IgD-negative memory B cell (primary cell): ENCODE results near the gene MEF2D. TPM values are rescaled to one million over a fixed set of nuclear protein-coding genes. Genes with fewer than 3 reads are reported as not detected.
A peak's percentile ranks its signal among the peaks of the same experiment; 100 is the strongest.

Experiments
- H3K27ac Mint-ChIP-seq, 3 donors: one replicate each; pipeline ENCODE4 v1.8.0; 2020 to 2022; ENCODE audit warnings: mild to moderate bottlenecking in 3 of 3, mixed read lengths in 3 of 3, moderate library complexity in 1 of 3
- H3K27me3 Mint-ChIP-seq: one replicate; pipeline ENCODE4 v1.8.0; 2021; ENCODE audit warnings: mixed read lengths
- H3K36me3 Mint-ChIP-seq: one replicate; pipeline ENCODE4 v1.8.0; 2020; ENCODE audit warnings: mild to moderate bottlenecking, mixed read lengths
- H3K4me1 Mint-ChIP-seq, 3 donors: one replicate each; pipeline ENCODE4 v1.8.0; 2020 to 2022; ENCODE audit warnings: mixed read lengths in 3 of 3, mild to moderate bottlenecking in 1 of 3
- H3K4me3 Mint-ChIP-seq, 4 donors: one replicate each; pipeline ENCODE4 v1.8.0; 2020 to 2022; ENCODE audit warnings: mild to moderate bottlenecking in 4 of 4, mixed read lengths in 4 of 4, moderate library complexity in 3 of 4
- H3K9me3 Mint-ChIP-seq, 3 donors: one replicate each; pipeline ENCODE4 v1.8.0; 2020 to 2021; ENCODE audit warnings: mixed read lengths in 3 of 3, mild to moderate bottlenecking in 1 of 3
- polyA plus RNA-seq: library from polyadenylated mRNA; unstranded; fragments of 300-500 nt; fragmentation: Illumina TruSeq; gene quantifications from one replicate; pipeline ENCODE4 v1.2.3, GENCODE V29; 2021

The MEF2D gene
- polyA plus RNA-seq, 1 donor from 2014 or later = 16.2 TPM

DNA sequence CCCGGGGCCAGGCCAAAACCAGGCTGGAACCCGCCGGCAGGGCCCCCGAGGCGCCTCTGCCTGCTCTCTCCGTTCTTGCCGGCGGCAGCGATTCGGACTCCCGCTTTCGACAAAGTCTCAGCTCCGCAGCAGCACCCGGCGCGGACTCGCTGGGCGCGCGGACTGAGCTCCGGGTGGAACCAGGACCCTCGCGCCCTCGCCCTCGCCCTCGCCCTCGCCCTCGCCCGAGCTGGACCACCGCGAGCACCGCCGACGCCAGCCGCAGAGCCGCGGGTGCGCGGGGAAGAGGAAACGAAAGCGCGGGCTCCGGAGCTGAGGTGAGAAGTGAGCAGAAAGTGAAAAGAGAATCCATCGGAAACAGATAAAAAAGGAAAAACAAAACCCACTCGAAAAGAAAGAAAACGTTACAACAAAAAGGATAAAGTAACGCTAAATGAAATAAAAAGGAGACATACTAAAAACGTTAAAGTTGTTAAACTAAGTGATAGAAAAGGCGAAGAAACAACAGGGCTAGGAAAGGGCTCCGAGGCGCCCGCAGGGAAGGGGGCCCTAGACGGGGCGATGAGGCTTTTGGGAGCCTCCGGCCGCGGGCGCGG, 64.9 kb downstream of the MEF2D start:
- Mint-ChIP-seq H3K27me3 (peaks cover 78% of the 10 kb centered on the region), H3K36me3 (no peaks in the 10 kb centered on the region), H3K4me3 (peak overlapping the region; percentile 78 to 95 (median 82)), H3K4me1 (peaks cover 9 to 21% (median 15%) of the 10 kb centered on the region in 3 donors), H3K27ac (peak overlapping the region in 1 of 3 donors; percentile 61), H3K9me3 (peaks cover 0 to 2% (median 0%) of the 10 kb centered on the region in 3 donors)

DNA sequence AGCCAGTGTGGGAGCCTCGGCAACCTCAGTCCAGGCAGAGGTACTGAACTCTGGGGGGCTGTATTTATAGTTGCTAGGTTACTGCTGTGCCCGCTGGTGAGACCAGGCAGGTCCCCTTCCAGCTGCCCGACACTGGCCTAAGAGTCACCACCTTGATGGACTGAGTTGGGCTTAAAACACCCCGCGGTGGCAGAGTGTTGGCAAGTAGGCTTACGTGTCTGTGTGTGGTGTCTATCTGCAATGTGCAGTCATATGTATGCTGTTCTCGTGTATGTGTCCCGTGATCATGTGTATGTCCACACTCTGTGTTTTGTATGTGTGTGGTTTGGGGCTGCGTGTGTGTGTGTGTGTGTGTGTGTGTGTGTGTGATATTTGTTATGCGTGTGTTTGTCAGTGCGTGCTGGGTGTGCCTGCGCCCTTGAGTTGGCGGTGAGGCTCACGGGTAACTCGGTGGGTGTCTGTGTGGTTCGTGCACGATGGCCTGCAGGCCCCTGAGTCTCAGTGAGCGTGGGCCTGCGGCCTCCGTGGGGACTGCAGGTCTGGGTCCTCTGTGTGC, 65.5 kb downstream of the MEF2D start:
- Mint-ChIP-seq H3K36me3 (no peaks in the 10 kb centered on the region), H3K9me3 (peaks cover 0 to 2% (median 0%) of the 10 kb centered on the region in 3 donors), H3K4me3 (peak overlapping the region; percentile 30 to 86 (median 70)), H3K27ac (peak overlapping the region in 1 of 3 donors; percentile 33), H3K4me1 (peaks cover 9 to 21% (median 15%) of the 10 kb centered on the region in 3 donors), H3K27me3 (peaks cover 75% of the 10 kb centered on the region)

DNA sequence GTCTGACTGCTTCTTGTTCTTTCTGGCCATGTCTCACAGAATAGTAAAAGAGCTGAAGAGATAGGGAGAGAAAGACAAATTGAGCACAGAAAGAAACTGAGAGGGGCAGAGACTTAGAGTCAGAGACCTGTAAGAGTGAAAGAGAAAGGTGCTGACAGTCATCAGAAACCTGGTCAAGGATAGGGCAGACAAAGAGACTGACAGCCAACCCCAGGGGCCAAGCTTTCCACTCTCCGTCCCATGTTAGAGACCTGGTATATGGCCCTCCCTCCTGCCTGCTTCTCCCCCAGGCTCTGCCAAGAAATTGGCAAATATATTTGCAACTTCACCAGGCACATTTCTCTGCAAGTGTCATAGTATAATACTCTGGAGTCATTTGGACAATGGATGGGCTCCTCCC, 67.0 kb downstream of the MEF2D start:
- H3K4me3 Mint-ChIP-seq = peak overlapping the region in 1 of 4 donors; percentile 1
- H3K27me3 Mint-ChIP-seq = peaks cover 76% of the 10 kb centered on the region

DNA sequence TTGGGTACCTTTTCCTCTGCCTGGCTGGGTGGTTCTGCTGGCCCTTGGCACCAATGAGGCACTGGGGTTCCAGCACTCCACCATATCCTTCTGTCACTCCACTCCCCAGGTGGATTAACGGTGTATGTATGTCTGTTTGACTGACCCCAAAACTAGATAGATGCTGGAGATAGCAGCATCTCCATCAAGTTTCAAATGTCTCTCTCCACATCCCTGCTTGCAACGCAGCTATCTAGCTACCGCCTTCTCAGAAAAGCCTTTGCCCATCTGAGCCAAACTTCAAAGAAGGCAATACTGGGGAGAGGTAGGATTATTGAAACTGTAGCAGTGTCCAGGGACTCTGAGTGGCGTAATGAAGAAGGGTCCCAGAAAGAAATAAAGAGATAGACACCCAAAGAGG, 67.5 kb downstream of the MEF2D start:
- Mint-ChIP-seq H3K4me1 (peaks cover 9 to 16% (median 13%) of the 10 kb centered on the region in 3 donors), H3K27me3 (peaks cover 76% of the 10 kb centered on the region), H3K27ac (peak overlapping the region in 1 of 3 donors; percentile 5), H3K36me3 (no peaks in the 10 kb centered on the region), H3K9me3 (no peaks in the 10 kb centered on the region), H3K4me3 (peak overlapping the region in 1 of 4 donors; percentile 1)

More for the DNA sequence above, 67.0 kb downstream of the MEF2D start:
- H3K27ac Mint-ChIP-seq = peak overlapping the region; percentile 1 to 5 (median 2)
- no peaks in the 10 kb centered on the region for H3K36me3 Mint-ChIP-seq
- peaks cover 9 to 19% (median 14%) of the 10 kb centered on the region in 3 donors for H3K4me1 Mint-ChIP-seq
- peaks cover 0 to 2% (median 0%) of the 10 kb centered on the region in 3 donors for H3K9me3 Mint-ChIP-seq

DNA sequence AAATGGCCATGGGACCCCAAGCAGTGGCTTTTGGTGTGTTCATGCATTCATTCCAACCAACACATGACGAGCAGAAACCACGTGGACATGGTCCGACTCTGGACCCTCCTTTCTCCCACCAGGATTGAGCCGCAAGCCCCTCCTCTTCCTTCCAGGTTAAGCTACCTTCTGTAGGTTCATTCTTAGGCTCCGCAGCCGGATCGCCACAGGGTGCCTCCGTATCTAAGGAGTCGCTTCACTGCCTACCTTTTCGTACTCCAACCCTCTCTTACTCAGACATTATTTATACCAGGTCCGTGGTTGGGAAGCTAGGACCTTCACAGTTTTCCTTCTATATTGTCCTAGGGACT, 67.9 kb downstream of the MEF2D start:
- peaks cover 9 to 13% (median 11%) of the 10 kb centered on the region in 3 donors for H3K4me1 Mint-ChIP-seq
- H3K36me3 Mint-ChIP-seq = no peaks in the 10 kb centered on the region
- peak overlapping the region in 1 of 3 donors; percentile 39 for H3K27ac Mint-ChIP-seq
- H3K9me3 Mint-ChIP-seq = no peaks in the 10 kb centered on the region
- H3K4me3 Mint-ChIP-seq = no peak overlapping the region
- peaks cover 80% of the 10 kb centered on the region for H3K27me3 Mint-ChIP-seq

DNA sequence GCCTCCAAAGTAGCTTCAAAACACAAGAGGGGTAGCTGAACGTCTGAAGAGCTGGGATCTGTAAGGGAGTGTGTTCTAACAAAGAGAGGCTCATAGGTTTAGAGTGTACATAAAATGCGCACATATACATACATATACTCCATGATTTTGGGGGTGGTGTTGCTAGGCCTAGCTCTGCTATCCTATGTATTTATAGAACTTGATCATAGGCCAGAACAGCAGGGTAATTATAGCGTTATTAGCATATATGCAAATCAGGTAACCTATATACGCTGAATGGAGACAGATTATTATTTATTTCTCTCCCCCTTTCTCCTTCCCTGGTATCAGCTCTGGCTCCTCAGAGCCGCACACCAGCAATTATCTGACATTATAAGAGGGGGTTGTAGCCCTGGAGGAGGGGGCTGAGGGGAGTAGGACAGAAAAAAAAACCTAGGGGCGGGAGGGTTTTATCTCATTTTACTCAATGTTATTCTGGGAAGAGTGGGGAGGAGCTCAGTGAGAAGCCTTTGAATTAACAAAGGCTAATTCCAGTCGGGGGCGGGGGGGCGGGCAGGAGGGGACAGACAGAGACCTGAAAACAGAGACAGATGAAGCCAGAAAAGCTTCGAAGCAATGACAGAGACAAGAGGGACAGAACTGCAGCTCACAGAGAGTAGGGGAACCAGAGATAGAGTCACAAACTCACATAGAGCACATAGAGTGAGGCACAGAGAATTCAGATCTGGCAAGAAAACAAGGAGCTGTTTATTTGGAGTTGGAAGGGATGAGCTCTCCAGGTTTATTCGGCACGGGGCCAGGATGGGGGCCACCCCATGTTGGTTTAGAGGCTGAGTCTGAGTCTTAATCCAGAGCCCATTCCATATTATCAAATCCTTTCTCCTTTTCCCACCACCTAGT, 68.6 kb downstream of the MEF2D start:
- no peaks in the 10 kb centered on the region for H3K36me3 Mint-ChIP-seq
- H3K4me3 Mint-ChIP-seq = no peak overlapping the region
- H3K4me1 Mint-ChIP-seq = peaks cover 7 to 10% (median 9%) of the 10 kb centered on the region in 3 donors
- peaks cover 79% of the 10 kb centered on the region for H3K27me3 Mint-ChIP-seq
- no peaks in the 10 kb centered on the region for H3K9me3 Mint-ChIP-seq
- H3K27ac Mint-ChIP-seq = no peak overlapping the region

DNA sequence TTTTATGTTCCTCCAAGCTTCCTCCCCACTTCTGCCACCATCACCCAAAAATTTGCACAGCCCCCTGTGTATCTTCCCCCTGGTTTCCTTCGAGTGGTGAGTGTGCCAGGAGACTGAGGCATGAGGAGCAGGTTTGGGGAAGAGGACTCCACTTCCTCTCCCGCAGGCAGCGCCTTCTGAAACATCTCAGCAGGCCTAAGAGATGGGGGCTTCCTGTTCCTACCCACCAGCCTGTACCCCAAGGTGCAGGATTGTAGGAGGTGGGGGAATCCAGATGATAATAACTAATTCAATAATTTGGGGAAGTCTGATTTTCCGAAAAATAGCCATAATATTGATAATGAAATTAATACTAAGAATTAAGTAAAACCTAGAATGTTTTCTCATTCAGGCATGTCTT, 69.2 kb downstream of the MEF2D start:
- Mint-ChIP-seq H3K9me3 (no peaks in the 10 kb centered on the region), H3K4me1 (peaks cover 5 to 9% (median 8%) of the 10 kb centered on the region in 3 donors), H3K27me3 (peaks cover 75% of the 10 kb centered on the region), H3K27ac (no peak overlapping the region), H3K36me3 (no peaks in the 10 kb centered on the region), H3K4me3 (no peak overlapping the region)

DNA sequence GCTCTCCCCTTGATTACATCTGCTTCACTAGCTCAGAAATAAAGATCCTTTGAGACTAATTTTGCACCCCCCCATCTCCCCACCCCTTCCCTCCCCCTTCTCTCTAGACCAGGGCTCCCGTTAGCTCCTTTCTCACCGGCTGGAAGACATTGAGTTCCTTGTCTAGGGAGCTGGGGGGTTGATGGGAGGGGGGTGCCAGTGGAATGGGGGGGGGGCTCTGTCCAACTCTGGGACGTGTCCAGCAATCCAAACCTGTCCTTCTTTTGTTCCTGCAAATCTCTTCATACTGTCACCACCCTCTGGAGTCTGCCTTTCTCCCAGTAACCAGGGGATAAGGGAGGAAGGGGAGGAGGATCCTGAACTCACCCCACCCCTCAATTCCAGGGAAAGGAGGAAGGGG, 69.7 kb downstream of the MEF2D start:
- Mint-ChIP-seq H3K4me1 (peaks cover 5 to 8% (median 8%) of the 10 kb centered on the region in 3 donors), H3K9me3 (no peaks in the 10 kb centered on the region), H3K27me3 (peaks cover 78% of the 10 kb centered on the region), H3K36me3 (no peaks in the 10 kb centered on the region), H3K27ac (no peak overlapping the region), H3K4me3 (no peak overlapping the region)

DNA sequence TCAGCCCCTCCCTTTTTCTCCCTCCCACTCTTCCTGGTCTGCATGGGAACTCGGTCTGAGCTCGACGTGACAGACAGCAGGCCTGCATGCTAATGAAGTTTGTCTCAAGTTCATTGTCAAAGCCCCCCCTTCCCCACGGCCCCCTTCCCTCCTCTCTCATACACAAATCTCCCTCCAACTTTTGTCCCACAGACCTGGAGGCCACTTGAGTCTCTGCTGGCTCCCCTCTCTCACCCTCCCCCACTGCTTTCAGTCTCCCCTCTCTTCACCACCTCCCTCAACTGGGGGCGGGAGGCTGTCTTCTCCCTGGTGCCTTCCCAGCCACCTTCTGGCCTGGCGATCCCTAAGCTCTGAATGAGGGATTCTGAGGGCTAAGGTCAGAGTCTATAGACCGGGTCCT, 70.3 kb downstream of the MEF2D start:
- H3K4me3 Mint-ChIP-seq = no peak overlapping the region

DNA sequence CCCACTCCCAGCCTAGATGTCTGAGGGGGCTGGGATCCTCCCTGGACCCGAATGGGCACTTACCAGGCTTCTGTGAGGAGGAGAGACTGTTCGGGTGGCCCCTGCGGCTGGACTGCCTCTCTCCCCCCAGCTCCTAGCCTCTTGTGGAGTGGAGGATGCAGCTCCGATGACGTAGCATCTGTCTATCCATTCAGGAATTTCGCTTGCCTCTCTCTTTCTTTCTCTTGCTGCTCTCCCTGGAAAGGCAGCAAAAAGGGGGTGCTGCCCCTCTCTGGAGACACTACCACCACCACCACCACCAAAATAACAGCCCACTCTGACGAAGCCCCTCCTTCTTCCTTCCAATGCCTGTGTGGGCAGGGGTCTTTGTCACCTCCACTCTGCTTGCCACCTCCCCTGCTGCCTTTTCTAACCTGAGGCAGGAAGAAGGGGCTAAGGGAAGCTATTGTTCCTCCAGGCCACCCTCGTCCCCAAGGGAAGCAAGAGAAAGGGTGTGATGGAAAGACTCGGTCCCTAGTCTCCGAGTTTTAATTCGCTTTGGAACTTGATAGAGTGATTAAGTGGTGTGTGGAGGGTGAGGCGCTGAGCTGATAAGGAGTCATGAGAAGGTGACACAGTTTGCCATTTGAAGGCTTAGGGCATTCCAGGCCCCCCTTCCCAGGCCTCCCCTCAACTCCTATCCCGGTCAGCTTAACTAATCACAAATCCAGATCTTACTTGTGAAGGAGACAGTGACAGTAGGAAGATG, 71.1 kb downstream of the MEF2D start:
- no peak overlapping the region for H3K4me3 Mint-ChIP-seq
- H3K27me3 Mint-ChIP-seq = peaks cover 73% of the 10 kb centered on the region
- no peaks in the 10 kb centered on the region for H3K9me3 Mint-ChIP-seq
- H3K4me1 Mint-ChIP-seq = peaks cover 0 to 2% (median 0%) of the 10 kb centered on the region in 3 donors
- H3K27ac Mint-ChIP-seq = peak overlapping the region in 1 of 3 donors; percentile 43
- no peaks in the 10 kb centered on the region for H3K36me3 Mint-ChIP-seq

More for the DNA sequence above, 70.3 kb downstream of the MEF2D start:
- H3K36me3 Mint-ChIP-seq = no peaks in the 10 kb centered on the region
- no peaks in the 10 kb centered on the region for H3K9me3 Mint-ChIP-seq
- no peak overlapping the region for H3K27ac Mint-ChIP-seq
- H3K27me3 Mint-ChIP-seq = peaks cover 78% of the 10 kb centered on the region
- peaks cover 2 to 5% (median 4%) of the 10 kb centered on the region in 3 donors for H3K4me1 Mint-ChIP-seq

DNA sequence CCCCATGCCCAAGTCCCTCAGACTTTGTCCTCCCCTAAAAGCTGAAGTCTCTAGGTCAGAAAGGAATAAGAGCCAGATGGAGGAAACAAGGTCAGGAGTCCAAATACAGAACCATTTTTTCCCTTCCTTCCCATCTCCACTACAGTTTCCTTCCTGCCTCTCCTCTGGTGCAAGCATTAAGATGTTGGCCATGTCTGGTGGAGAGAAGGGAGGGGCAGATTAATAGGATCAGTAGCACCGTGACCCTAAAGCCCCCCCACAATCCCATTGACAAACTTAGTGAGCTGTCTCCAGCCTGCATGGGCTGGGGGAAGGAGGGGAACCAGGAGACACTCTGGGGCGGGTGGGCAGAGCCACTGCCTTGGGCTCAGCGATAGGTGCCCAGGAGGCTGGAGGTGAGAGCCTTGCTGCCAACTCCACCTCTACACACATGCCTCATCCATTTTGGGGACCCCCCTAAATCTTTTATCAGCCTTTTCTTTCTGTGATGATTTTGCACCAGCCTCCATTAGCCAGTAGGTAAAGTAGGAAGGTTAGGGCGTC, 71.8 kb downstream of the MEF2D start:
- H3K27ac Mint-ChIP-seq = no peak overlapping the region
- no peak overlapping the region for H3K4me3 Mint-ChIP-seq
- no peaks in the 10 kb centered on the region for H3K36me3 Mint-ChIP-seq
- H3K4me1 Mint-ChIP-seq = peaks cover 0 to 2% (median 0%) of the 10 kb centered on the region in 3 donors
- H3K27me3 Mint-ChIP-seq = peaks cover 68% of the 10 kb centered on the region
- H3K9me3 Mint-ChIP-seq = no peaks in the 10 kb centered on the region

DNA sequence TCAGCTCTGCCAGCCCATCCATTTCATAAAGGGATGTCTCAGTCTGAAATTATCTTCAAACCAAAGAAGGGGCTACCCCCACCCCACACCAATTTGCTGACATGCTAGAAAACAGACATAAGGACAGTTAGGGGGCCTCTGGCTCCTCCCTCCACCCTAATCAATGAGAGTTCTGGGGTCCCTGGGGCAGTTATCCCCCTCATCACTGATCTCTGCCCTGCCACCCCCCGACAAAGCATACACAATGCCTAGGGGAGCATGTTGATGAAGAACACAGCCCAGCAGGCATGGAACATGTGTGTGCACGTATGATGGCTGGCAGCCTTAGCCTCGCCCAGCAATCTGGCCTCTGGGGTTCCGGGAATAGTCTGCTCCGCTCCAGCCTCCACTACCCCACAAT, 72.6 kb downstream of the MEF2D start:
- Mint-ChIP-seq H3K27me3 (peaks cover 67% of the 10 kb centered on the region), H3K4me3 (no peak overlapping the region)

DNA sequence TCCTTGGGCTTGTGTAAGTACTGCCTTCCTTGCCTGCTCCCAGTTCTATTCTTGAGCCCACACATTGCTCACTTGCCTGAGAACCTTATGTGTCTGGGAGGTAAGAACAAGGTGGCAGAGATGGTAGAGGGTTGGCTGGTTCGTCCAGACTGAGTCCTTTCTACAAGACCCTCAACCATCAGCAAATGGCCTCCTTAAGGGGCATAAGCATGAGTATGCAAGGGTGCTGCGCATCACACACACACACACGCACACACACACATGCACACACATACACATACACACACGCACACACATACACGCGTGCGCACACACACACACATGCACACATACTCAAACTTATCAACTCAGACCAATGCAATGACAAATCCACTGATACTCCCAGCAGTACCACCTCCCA, 74.6 kb downstream of the MEF2D start:
- peaks cover 65% of the 10 kb centered on the region for H3K27me3 Mint-ChIP-seq
- no peak overlapping the region for H3K27ac Mint-ChIP-seq
- H3K9me3 Mint-ChIP-seq = no peaks in the 10 kb centered on the region
- H3K4me1 Mint-ChIP-seq = peaks cover 0 to 5% (median 2%) of the 10 kb centered on the region in 3 donors
- no peak overlapping the region for H3K4me3 Mint-ChIP-seq
- no peaks in the 10 kb centered on the region for H3K36me3 Mint-ChIP-seq

More for the DNA sequence above, 72.6 kb downstream of the MEF2D start:
- Mint-ChIP-seq H3K27ac (no peak overlapping the region), H3K36me3 (no peaks in the 10 kb centered on the region), H3K9me3 (no peaks in the 10 kb centered on the region), H3K4me1 (no peaks in the 10 kb centered on the region)

DNA sequence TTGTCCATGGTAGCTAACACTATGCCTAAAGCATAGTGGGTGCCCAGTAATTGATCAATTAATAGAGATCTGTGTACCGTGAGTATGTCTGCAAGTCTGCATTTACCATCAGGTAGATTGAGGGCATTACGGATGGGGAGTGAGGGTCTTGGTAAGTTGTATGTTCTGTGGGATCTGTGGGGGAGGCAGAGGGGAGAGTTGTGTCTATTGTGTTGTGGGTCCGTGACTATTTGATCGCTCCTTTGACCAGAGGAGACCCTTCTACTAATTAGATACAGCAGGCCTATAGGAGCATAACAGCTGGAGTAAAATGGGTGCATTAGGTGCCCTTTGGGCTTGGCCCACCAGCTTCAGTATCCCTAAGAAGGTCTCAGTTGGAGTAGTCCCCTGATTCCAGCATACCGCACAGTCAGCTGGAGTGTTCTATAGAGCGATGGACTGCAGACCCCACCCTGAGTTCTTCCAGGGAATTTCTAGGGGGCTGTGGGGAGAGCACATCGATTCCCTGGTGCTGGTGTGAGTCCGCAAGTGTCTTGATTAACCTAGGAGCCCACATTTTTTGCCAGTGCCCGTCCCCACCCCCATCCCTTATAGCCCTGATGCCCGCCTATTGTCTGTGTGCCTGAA, 75.7 kb downstream of the MEF2D start:
- Mint-ChIP-seq H3K9me3 (no peaks in the 10 kb centered on the region), H3K4me1 (peaks cover 5 to 9% (median 7%) of the 10 kb centered on the region in 3 donors), H3K4me3 (no peak overlapping the region), H3K36me3 (no peaks in the 10 kb centered on the region), H3K27ac (no peak overlapping the region), H3K27me3 (peaks cover 69% of the 10 kb centered on the region)
